NT2/D1 (cell line): ENCODE results near the gene FBRSL1.
"Not testable (repeated sequence)": the region's sequence is repeated elsewhere in the genome, so short reads cannot be mapped to it uniquely, and the experiment has no call there.

Experiments used
- DNase-seq: peaks from one replicate; pipeline ENCODE4 v3.0.0-alpha.2; 2011; ENCODE audit warnings: low read depth, low spot score
- H3K27me3 ChIP-seq: 2 replicates; pipeline ENCODE4 v1.6.0; 2011; ENCODE audit warnings: mild to moderate bottlenecking; ENCODE audit not compliant: insufficient read length, insufficient read depth
- H3K36me3 ChIP-seq: 2 replicates; pipeline ENCODE4 v1.6.1; 2011; ENCODE audit warnings: mild to moderate bottlenecking, low read length, mixed read lengths; ENCODE audit not compliant: insufficient read depth, insufficient read length
- H3K4me1 ChIP-seq: 2 replicates; pipeline ENCODE4 v1.5.1; 2011; ENCODE audit not compliant: insufficient read depth, insufficient read length
- H3K4me3 ChIP-seq: 2 replicates; pipeline ENCODE4 v1.5.1; 2011; ENCODE audit warnings: low read depth; ENCODE audit not compliant: insufficient read length
- H3K9ac ChIP-seq: 2 replicates; pipeline ENCODE4 v1.6.0; 2011; ENCODE audit warnings: low read depth; ENCODE audit not compliant: insufficient read length
- H3K9me3 ChIP-seq: 2 replicates; pipeline ENCODE4 v1.5.1; 2011; ENCODE audit warnings: mild to moderate bottlenecking, low read length; ENCODE audit not compliant: insufficient read depth
- SUZ12 ChIP-seq: IDR thresholded peaks from 2 replicates; pipeline ENCODE4 v1.6.1; 2011; ENCODE audit not compliant: insufficient read length, insufficient read depth; ENCODE audit errors: extremely low read depth
- YY1 ChIP-seq: IDR thresholded peaks from 2 replicates; pipeline ENCODE4 v1.6.1; 2011; ENCODE audit not compliant: insufficient read length, insufficient read depth
- ZNF274 ChIP-seq: IDR thresholded peaks from 2 replicates; pipeline ENCODE4 v1.6.1; 2011; ENCODE audit warnings: mild to moderate bottlenecking, low read depth, low read length

FBRSL1 gene

GRCh38 chr12:132469423-132469822 lies 20.5 kb upstream of the FBRSL1 start:
- H3K36me3 ChIP-seq, result no peaks in the 10 kb centered on the region
- DNase-seq, result no peak
- H3K4me3 ChIP-seq, result no peak overlapping the region
- no peak for TF ChIP-seq ZNF274
- no peak for TF ChIP-seq YY1
- no peak for TF ChIP-seq SUZ12
- H3K4me1 ChIP-seq, result peaks cover 9% of the 10 kb centered on the region
- peaks cover 57% of the 10 kb centered on the region for H3K27me3 ChIP-seq
- H3K9ac ChIP-seq, result no peak overlapping the region
- no peaks in the 10 kb centered on the region for H3K9me3 ChIP-seq

GRCh38 chr12:132470397-132470796 lies 19.6 kb upstream of the FBRSL1 start:
- Histone ChIP-seq H3K9ac (no peak overlapping the region), H3K4me1 (peaks cover 8% of the 10 kb centered on the region), H3K27me3 (peaks cover 48% of the 10 kb centered on the region), H3K36me3 (no peaks in the 10 kb centered on the region), H3K9me3 (no peaks in the 10 kb centered on the region), H3K4me3 (no peak overlapping the region)
- no peak for DNase-seq
- TF ChIP-seq ZNF274 (no peak), YY1 (no peak), SUZ12 (no peak)

GRCh38 chr12:132471011-132471857 lies 18.7 kb upstream of the FBRSL1 start:
- H3K4me1 ChIP-seq, result peaks cover 3% of the 10 kb centered on the region
- H3K4me3 ChIP-seq, result no peak overlapping the region
- no peak for DNase-seq
- no peaks in the 10 kb centered on the region for H3K9me3 ChIP-seq
- no peak for TF ChIP-seq YY1
- TF ChIP-seq SUZ12, result no peak
- no peak for TF ChIP-seq ZNF274
- H3K36me3 ChIP-seq, result no peaks in the 10 kb centered on the region
- peaks cover 40% of the 10 kb centered on the region for H3K27me3 ChIP-seq
- H3K9ac ChIP-seq, result no peak overlapping the region

- H3K4me1 ChIP-seq, result peaks cover 3% of the 10 kb centered on the region
- H3K9ac ChIP-seq, result no peak overlapping the region
- no peak for DNase-seq
- no peak for TF ChIP-seq YY1
- no peak for TF ChIP-seq ZNF274
- no peak for TF ChIP-seq SUZ12
- no peaks in the 10 kb centered on the region for H3K36me3 ChIP-seq
- no peak overlapping the region for H3K4me3 ChIP-seq
- H3K27me3 ChIP-seq, result peaks cover 40% of the 10 kb centered on the region
- H3K9me3 ChIP-seq, result no peaks in the 10 kb centered on the region
These were observed 18.1 kb upstream of the FBRSL1 start for GRCh38 chr12:132471858-132472255.

- TF ChIP-seq SUZ12 (no peak), YY1 (no peak)
- Histone ChIP-seq H3K27me3 (peaks cover 39% of the 10 kb centered on the region), H3K4me3 (no peak overlapping the region), H3K36me3 (no peaks in the 10 kb centered on the region), H3K9me3 (no peaks in the 10 kb centered on the region), H3K4me1 (peaks cover 3% of the 10 kb centered on the region), H3K9ac (no peak overlapping the region)
- no peak for DNase-seq
These were observed 17.6 kb upstream of the FBRSL1 start for GRCh38 chr12:132472386-132472785.

GRCh38 chr12:132474237-132474741 lies 15.7 kb upstream of the FBRSL1 start:
- H3K9ac ChIP-seq, result no peak overlapping the region
- no peak for DNase-seq
- H3K27me3 ChIP-seq, result peaks cover 39% of the 10 kb centered on the region
- TF ChIP-seq SUZ12, result no peak
- no peak for TF ChIP-seq ZNF274
- no peak for TF ChIP-seq YY1
- peaks cover 3% of the 10 kb centered on the region for H3K4me1 ChIP-seq
- H3K4me3 ChIP-seq, result no peak overlapping the region
- no peaks in the 10 kb centered on the region for H3K9me3 ChIP-seq
- no peaks in the 10 kb centered on the region for H3K36me3 ChIP-seq

GRCh38 chr12:132474799-132475303 lies 15.1 kb upstream of the FBRSL1 start:
- H3K4me3 ChIP-seq, DNase-seq, H3K36me3 ChIP-seq, H3K9me3 ChIP-seq, H3K4me1 ChIP-seq, H3K9ac ChIP-seq: not testable (repeated sequence)
- H3K27me3 ChIP-seq, result peaks cover 45% of the 10 kb centered on the region
